HG03280 (cell line): ENCODE measurements around the gene MIA.
"Not testable (repeated sequence)": the region's sequence is repeated elsewhere in the genome, so short reads cannot be mapped to it uniquely, and the experiment has no call there.

Source experiments
- ATAC-seq: cut with Tn5 transposase; IDR thresholded peaks from one replicate; pipeline ENCODE4 v1.9.1; 2021; ENCODE audit warnings: mild to moderate bottlenecking, moderate library complexity; ENCODE audit not compliant: unreplicated experiment

The MIA gene

GRCh38 chr19:40774916-40775631 is at the start of gene MIA:
MIA (plus strand) TSS chr19:40775521; CDS start chr19:40775543, 22 bp downstream.
- ATAC-seq, result no peak

DNA sequence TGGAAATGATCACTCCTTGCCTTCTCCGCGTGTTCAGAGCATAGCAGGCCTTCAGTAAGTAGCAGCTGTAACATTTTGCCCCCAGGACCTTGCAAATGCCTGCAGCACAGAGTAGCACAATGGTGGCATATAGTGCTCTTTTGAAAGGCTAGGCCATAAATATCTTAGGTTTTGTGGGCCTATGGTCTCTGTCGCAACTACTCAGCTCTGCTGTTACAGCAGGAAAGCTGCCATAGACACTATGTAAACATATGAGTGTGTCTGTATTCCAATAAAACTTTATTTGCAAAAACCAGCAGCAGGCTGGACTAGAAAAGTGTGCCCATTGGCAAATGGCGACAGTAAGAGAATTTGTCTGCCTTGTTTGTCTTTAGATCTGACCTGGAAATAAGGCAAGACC is 49.0 kb upstream of the MIA start:
- ATAC-seq, result no peak

- not testable (repeated sequence) for ATAC-seq
Measured at GRCh38 chr19:40730065-40730464, 45.3 kb upstream of the MIA start.

DNA sequence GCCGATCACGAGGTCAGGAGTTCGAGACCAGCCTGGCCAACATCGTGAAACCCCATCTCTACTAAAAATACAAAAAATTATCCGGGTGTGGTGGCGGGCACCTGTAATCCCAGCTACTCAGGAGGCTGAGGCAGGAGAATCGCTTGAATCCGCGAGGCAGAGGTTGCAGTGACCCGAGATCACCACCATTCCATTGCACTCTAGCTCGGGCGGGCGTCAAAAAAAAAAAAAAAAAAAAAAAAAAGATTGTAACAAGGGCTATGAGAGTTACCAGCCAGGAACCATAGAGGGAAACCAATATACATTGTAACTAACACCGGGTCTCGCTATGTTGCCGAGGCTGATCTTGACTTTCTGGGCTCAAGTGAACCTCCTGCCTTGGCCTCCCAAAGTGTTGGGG is 43.0 kb upstream of the MIA start:
- ATAC-seq, result not testable (repeated sequence)

DNA sequence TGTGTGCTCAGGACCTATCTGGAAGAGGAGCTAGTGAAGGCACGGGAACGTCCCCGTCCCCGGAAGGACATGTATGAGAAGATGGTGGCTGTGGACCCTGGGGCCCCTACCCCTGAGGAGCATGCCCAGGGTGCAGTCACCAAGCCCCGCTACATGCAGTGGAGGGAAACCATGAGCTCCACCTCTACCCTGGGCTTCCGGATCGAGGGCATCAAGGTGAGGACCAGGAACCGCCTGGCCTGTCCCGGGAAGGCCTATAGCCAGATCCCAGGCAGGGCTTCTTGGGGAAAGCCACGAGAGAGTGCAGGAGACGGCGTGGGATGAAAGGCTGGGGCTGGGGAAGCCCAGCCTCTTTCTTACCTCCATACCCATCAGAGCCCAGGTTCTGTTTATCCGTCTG is 42.2 kb upstream of the MIA start:
- no peak for ATAC-seq

GRCh38 chr19:40735013-40735771 is 40.1 kb upstream of the MIA start:
- ATAC-seq, result no peak

DNA sequence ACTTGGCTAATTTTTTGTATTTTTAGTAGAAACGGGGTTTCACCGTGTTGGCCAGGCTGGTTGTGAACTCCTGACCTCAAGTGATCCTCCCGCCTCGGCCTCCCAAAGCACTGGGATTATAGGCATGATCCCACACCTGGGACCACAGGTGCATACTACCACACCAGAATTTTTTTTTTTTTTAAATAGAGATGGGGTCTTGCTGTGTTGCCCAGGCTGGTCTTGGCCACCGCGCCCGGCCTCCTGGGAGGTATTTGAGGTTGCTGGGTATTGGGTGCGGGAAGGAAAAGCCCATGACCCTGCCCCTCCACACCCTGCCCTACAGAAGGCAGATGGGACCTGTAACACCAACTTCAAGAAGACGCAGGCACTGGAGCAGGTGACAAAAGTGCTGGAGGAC is 38.7 kb upstream of the MIA start:
- no peak for ATAC-seq

GRCh38 chr19:40737102-40737644 is 38.1 kb upstream of the MIA start:
- no peak for ATAC-seq

DNA sequence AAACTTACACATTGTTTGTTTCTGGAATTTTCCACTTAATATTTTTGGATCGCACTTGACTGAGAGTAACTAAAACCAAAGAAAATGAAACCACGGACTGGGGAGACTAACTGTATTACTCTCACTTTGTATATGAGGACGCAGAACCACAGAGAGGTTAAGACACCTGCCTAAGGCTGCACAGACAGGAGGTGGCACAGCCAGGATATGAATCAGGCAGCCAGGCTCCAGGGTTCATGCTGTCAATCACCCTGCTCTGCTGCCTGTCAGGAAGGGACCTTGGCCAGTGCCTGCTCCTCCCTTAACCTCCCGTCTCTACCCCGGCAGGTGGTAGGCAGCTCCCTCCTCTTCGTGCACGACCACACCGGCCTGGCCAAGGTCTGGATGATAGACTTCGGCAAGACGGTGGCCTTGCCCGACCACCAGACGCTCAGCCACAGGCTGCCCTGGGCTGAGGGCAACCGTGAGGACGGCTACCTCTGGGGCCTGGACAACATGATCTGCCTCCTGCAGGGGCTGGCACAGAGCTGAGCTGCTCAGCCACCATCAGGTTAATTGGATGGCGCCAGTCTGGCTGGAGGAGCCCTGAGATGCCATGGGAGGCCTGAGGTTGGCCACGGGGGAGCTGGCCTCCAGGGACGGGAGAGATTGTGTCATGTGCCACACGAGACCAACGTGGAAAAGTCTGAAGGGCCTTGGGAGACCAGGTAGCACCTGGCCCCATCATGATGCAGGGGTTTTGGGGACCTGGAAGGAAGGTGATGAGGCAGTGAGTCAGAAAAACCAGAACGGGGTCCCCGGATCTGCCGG is 36.1 kb upstream of the MIA start:
- no peak for ATAC-seq

DNA sequence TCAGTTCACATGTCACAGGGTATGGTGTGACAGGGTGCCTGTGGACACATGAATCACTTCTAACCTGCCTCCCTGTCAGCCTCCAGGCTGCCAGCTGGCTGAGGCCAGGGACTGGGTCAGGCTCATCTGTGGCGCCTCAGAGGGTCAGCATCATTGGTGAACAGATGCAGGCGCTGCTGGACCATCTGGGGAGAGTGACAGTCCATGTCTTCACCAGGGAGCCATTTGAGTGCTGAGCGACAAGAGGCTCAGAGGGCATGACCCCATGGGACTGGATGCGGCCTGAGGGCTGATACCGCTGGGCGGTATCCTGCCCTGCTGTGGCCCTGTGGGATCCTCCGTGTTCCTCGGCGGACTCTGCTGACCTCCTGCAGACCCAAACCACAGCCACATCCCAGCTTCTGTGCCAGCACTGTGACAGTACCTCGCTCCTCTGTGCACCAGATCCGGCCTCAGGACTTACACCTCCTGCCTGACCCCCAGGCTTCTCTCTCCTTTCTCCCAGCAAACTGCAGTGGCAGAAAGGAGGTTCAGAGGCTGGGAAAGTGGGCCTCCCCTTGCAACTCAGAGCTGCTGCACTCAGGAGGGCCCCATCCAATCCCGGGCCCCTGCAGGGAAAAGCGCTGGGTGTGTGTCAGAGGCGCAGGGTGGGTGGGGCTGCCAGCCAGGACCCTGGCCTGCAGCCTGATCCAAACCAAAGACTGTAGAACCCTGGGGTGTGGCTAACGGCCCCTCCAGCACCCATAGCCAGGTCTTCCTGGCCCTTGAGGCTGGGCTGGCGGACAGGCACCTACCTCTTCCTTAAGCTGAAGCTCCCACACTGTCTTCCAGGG is 35.2 kb upstream of the MIA start:
- ATAC-seq, result no peak

DNA sequence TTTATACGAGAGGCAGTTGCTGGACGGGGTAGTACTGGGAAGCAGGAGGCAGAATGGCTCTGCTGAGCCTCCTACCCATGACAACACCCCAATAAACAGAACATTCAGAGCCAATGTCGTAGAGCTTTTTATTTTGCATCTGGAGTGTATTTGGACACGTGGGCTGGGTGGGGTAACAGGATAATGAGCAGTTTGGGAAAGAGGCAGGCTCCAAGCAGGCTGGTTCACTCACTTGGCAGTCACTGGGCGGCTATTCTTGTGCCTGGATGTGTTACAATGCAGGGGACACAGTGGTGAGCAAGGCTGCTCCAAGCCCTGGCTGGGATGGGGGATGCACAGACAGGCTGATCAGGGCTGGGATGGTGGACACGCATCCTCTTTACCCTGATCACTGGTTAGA is 34.6 kb upstream of the MIA start:
- ATAC-seq, result no peak

- ATAC-seq, result no peak
Measured at GRCh38 chr19:40741527-40742390, 33.6 kb upstream of the MIA start.

- ATAC-seq, result no peak
Measured at GRCh38 chr19:40742477-40742876, 32.8 kb upstream of the MIA start.

- no peak for ATAC-seq
Measured at GRCh38 chr19:40742886-40743285, 32.4 kb upstream of the MIA start.

DNA sequence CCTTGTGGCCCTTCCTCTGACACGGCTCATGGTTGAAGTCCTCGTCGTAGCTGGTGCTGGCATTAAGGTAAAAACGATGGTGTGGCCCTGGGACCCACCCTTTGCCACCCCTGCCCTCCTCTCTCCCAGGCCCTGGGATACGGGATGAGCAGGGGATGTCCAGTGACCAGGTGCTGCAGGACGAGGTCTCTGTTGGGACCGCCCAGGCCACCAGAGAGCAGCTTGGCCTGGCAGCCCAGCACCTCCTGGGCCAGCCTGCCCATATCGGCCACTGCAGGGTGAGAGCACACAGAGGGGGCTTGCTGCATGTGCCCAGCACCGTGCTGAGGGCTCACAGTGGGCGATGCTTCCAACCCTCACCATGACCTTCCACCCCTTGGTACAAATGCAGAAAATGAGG is 31.4 kb upstream of the MIA start:
- no peak for ATAC-seq

DNA sequence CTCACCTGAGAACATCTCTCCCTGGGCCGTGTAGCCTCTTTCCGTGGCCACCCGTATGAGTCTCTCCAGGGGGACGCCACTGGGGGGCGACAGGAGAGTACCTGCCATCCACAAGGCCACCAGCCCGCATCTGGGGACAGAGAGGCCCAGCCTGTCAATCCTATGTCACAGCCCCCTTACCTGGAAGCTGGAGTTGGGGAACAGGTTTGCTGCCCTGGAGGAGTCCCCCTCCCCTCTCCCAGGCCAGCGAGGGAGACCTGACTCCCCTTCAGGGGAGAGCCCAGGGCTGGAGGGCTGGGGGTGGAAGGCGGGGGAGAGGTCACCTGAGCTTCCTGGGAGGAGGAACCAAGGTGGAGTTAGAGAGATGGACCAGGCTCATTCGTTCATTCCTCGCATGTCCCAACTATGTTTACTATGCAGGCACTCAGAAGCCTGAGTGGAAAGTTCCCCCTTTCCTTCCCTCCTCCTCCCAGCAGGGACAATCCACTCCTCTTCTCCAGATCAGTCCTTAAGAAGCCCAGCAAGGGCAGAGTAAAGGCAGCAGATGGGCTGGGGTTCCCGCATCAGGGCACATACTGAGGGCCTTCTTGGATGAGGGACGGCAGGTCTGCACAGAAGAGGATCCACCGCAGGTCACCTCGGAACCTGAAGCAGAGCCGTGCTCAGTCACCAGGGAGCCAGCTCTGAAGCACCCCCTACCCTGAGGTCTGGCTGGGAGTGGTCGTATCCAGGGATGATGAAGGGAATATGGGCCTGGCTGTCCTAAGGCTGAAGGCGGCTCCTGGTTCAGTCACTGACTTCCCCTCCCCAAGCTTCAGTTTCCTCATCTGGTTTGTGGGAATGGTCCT is 30.5 kb upstream of the MIA start:
- ATAC-seq, result no peak

DNA sequence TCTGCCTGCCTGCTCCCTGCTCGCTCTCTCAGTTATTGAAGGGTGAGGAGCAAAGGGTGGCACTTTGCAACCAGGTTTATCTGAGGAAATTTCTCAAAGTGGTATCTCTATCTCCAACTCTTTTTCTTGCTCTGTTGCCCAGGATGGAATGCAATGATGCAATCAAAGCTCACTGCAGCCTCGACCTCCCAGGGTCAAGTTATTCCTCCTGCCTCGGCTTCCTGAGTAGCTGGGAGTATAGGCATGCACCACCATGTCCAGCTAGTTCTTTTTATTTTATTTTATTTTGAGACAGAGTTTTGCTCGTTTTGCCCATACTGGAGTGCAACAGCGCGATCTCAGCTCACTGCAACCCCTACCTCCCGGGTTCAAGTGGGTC is 29.9 kb upstream of the MIA start:
- ATAC-seq, result no peak

DNA sequence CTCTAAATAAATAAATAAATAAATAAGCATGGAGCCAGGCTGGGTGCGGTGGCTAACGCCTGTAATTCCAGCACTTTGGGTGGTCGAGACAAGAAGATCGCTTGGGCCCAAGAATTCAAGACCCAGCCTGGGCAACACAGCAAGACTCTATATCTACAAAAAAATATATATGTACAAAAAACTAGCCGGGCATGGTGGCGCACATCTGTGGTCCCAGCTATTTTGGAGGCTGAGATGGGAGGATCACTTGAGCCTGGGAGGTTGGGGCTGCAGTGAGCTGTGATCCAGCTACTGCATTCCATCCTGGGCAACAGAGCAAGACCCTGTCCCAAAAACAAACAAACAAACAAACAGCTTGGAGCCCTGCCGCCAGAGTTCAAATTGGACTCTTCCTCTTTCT is 27.8 kb upstream of the MIA start:
- ATAC-seq, result no peak
